IMR-90 (cell line): ENCODE results near the gene STRADA. TPM values are rescaled to one million over a fixed set of nuclear protein-coding genes. Genes with fewer than 3 reads are reported as not detected.

Source experiments
- ATAC-seq: fragments of 200-7000 bp; cut with Tn5 transposase; 2 replicates; pipeline ENCODE4 v1.9.1; 2020; ENCODE audit warnings: low read depth, mild to moderate bottlenecking, moderate library complexity
- BruUV-seq: library from RNA; stranded (reverse); fragments of 400-500 nt; replicated peaks from 2 replicates; lab custom pipeline; 2021; lab: Mats Ljungman, UMichigan
- CTCF ChIA-PET: fragments of 300-600 bp; formaldehyde crosslinking; extraction: SDS; loops from one replicate; lab custom pipeline; 2021; ENCODE audit warnings: antibody characterized with exemption; lab: Yijun Ruan, JAX
- POLR2A ChIA-PET: fragments of 300-600 bp; sonication (Branson Sonifier 250); formaldehyde crosslinking; loops from one replicate; lab custom pipeline; 2022; ENCODE audit warnings: antibody characterized with exemption; ENCODE audit not compliant: unreplicated experiment; lab: Charles Lee
- DNase-seq: peaks from one replicate; pipeline ENCODE4 v3.0.0; 2013
- H2AFZ ChIP-seq: replicated peaks from 2 replicates; pipeline ENCODE3; 2013; ENCODE audit warnings: low read length, mild to moderate bottlenecking; ENCODE audit not compliant: poor library complexity
- H2AK5ac ChIP-seq: 2 replicates; pipeline ENCODE4 v1.6.1; 2013; ENCODE audit warnings: low read depth, low read length, inconsistent platforms
- H2AK9ac ChIP-seq: replicated peaks from 2 replicates; pipeline ENCODE3; 2013; ENCODE audit warnings: mild to moderate bottlenecking, low read depth, low read length, moderate library complexity; ENCODE audit not compliant: poor library complexity
- H2BK120ac ChIP-seq: 2 replicates; pipeline ENCODE4 v1.6.1; 2013; ENCODE audit warnings: low read depth, low read length, inconsistent platforms
- H2BK15ac ChIP-seq: 3 replicates; pipeline ENCODE4 v1.6.1; 2013; ENCODE audit warnings: low read depth, low read length, inconsistent platforms
- H2BK20ac ChIP-seq: 2 replicates; pipeline ENCODE4 v1.6.1; 2013; ENCODE audit warnings: low read depth, mild to moderate bottlenecking, inconsistent platforms, low read length, moderate library complexity
- H2BK5ac ChIP-seq: 2 replicates; pipeline ENCODE4 v1.6.1; 2013; ENCODE audit warnings: mild to moderate bottlenecking, low read depth, low read length, inconsistent platforms; ENCODE audit not compliant: poor library complexity, severe bottlenecking
- H3K14ac ChIP-seq: replicated peaks from 2 replicates; pipeline ENCODE4 v1.6.1; 2013; ENCODE audit warnings: low read depth, low read length, inconsistent platforms
- H3K18ac ChIP-seq: 2 replicates; pipeline ENCODE4 v1.6.1; 2013; ENCODE audit warnings: low read depth, low read length, control low read depth
- H3K23ac ChIP-seq: 2 replicates; pipeline ENCODE4 v1.6.1; 2013; ENCODE audit warnings: low read depth, low read length, inconsistent platforms
- H3K27ac ChIP-seq: 2 replicates; pipeline ENCODE4 v1.5.1; 2013; ENCODE audit warnings: mild to moderate bottlenecking, control low read depth, low read length; ENCODE audit not compliant: insufficient read depth
- H3K27me3 ChIP-seq: 2 replicates; pipeline ENCODE4 v1.6.1; 2013; ENCODE audit warnings: low read length; ENCODE audit not compliant: control insufficient read depth, insufficient read depth
- H3K36me3 ChIP-seq: 2 replicates; pipeline ENCODE4 v1.6.1; 2013; ENCODE audit warnings: low read length, mixed read lengths; ENCODE audit not compliant: control insufficient read depth, insufficient read depth
- H3K4ac ChIP-seq: 2 replicates; pipeline ENCODE4 v1.6.1; 2013; ENCODE audit warnings: low read depth, low read length, inconsistent platforms
- H3K4me1 ChIP-seq: 2 replicates; pipeline ENCODE4 v1.6.1; 2013; ENCODE audit warnings: low read length, mixed read lengths; ENCODE audit not compliant: control insufficient read depth, insufficient read depth
- H3K4me2 ChIP-seq: 2 replicates; pipeline ENCODE4 v1.6.1; 2013; ENCODE audit warnings: low read depth, mild to moderate bottlenecking, control low read depth, low read length, moderate library complexity
- H3K4me3 ChIP-seq: 2 replicates; pipeline ENCODE4 v1.5.1; 2013; ENCODE audit warnings: low read depth, mild to moderate bottlenecking, control low read depth, low read length, moderate library complexity; ENCODE audit not compliant: insufficient read depth
- H3K56ac ChIP-seq: 2 replicates; pipeline ENCODE4 v1.6.1; 2013; ENCODE audit warnings: low read length, inconsistent platforms; ENCODE audit not compliant: insufficient read depth; ENCODE audit errors: extremely low read depth
- H3K79me1 ChIP-seq, 2 experiments: 2 replicates each; pipeline ENCODE4 v1.6.1; 2013; ENCODE audit warnings: low read length in 2 of 2, inconsistent platforms in 1 of 2, low read depth in 1 of 2
- H3K9ac ChIP-seq: 2 replicates; pipeline ENCODE4 v1.6.1; 2013; ENCODE audit warnings: low read depth, low read length, control low read depth
- H3K9me1 ChIP-seq: 2 replicates; pipeline ENCODE4 v1.6.1; 2013; ENCODE audit warnings: low read length, inconsistent platforms; ENCODE audit not compliant: insufficient read depth
- H3K9me3 ChIP-seq: 2 replicates; pipeline ENCODE4 v1.6.1; 2013; ENCODE audit warnings: low read length; ENCODE audit not compliant: control insufficient read depth, insufficient read depth
- H4K20me1 ChIP-seq: 2 replicates; pipeline ENCODE4 v1.6.1; 2013; ENCODE audit warnings: low read length, inconsistent platforms; ENCODE audit not compliant: insufficient read depth
- H4K5ac ChIP-seq: 2 replicates; pipeline ENCODE4 v1.6.1; 2013; ENCODE audit warnings: mild to moderate bottlenecking, low read depth, low read length, control low read depth
- H4K8ac ChIP-seq, 2 experiments: 2 replicates each; pipeline ENCODE4 v1.6.1; 2013; ENCODE audit warnings: low read depth in 2 of 2, low read length in 2 of 2, control low read depth in 1 of 2, inconsistent platforms in 1 of 2
- H4K91ac ChIP-seq: 2 replicates; pipeline ENCODE4 v1.6.1; 2013; ENCODE audit warnings: low read depth, low read length, inconsistent platforms; ENCODE audit not compliant: insufficient read depth
- NFE2L2 ChIP-seq: fragments of 150-350 bp; IDR thresholded peaks from 2 replicates; pipeline ENCODE4 v1.6.1; 2016; ENCODE audit warnings: low read depth, mild to moderate bottlenecking, low read length
- WGBS, 2 experiments: methylation state at CpG; one replicate each; pipeline versions ENCODE4 v1.1.5 to v1.1.7; 2013; ENCODE audit warnings: missing lambda C conversion rate in 2 of 2; ENCODE audit not compliant: insufficient read length in 1 of 2; ENCODE audit errors: extremely low coverage in 2 of 2; 5-methylcytosine and 5-hydroxymethylcytosine counted together
- dilution Hi-C: fragments of 300-500 bp; cut with HindIII; formaldehyde crosslinking; loops from one replicate; pipeline ENCODE4 v1.14.3; 2018; ENCODE audit warnings: low sequenced_read_pairs; ENCODE audit not compliant: unreplicated experiment
- in situ Hi-C: fragments of 300-500 bp; cut with MboI; formaldehyde crosslinking; loops from 3 replicates; pipeline ENCODE4 v1.14.3; 2019; ENCODE audit warnings: low sequenced_read_pairs, inconsistent platforms, mixed read lengths
- intact Hi-C: fragments of 100-400 bp; cut with micrococcal nuclease; formaldehyde crosslinking; loops from 2 replicates; pipeline ENCODE4 v1.10.0; 2022
- polyA plus RNA-seq, 3 experiments: library from polyadenylated mRNA; depleted of rRNA; stranded (reverse); fragments of >200 nt; gene quantifications; 2 replicates each; pipeline ENCODE4 v1.2.3, GENCODE V29; 2012; ENCODE audit warnings: low replicate concordance in 1 of 3
- total RNA-seq: library from RNA; depleted of rRNA; stranded (reverse); fragments of >200 nt; gene quantifications from 2 replicates; pipeline ENCODE4 v1.2.3, GENCODE V29; 2012
- TF ChIP-seq, protein P1 (sequence below): conservative IDR thresholded peaks from 2 replicates; pipeline ENCODE4 v1.5.1; 2012; ENCODE audit warnings: mild to moderate bottlenecking, low read depth, low read length, improper control_type of control experiment

The STRADA gene
- total and polyA plus RNA-seq, 2 of the 4 experiments (the other 2 are of a cell fraction), result 19.9 to 30.9 TPM

DNA sequence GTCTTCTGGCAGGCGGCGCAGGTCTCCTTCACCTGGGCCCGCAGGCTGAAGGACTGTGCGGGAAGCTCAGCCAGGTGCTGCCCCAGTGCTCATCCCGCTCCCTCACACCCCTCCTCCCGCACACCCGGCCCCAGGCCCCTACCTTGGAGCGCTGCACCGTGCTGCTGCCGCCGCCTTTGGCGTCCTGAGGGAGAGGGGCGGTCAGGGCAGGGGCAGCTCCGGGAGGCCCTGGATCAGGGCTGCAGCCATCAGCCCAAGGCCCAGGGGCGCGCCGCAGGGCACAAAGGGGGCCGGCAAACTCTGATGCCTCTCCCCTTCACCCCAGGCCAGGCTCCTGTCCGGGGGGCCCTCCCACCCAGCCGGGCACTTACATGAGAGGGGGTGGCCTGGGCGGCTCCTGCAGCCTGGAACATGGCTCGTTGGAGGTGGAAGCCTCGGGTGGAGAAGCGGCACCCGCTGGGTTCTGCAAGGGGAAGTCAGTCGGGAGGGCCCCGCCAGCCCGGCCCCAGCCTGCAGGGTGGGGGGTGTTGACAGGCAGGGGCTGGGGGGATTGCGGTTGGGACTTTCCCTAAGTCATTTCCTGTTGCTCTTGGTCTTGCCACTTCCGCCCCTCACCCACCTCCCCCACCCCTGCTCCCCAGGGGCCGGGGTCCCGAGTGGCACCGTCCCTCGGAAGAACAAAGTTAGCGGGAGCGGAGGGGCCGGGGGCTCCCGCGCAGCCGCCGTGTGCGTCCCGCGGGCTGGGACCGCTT is 42.5 kb downstream of the STRADA start (continued):
- TF ChIP-seq, protein P1, sequence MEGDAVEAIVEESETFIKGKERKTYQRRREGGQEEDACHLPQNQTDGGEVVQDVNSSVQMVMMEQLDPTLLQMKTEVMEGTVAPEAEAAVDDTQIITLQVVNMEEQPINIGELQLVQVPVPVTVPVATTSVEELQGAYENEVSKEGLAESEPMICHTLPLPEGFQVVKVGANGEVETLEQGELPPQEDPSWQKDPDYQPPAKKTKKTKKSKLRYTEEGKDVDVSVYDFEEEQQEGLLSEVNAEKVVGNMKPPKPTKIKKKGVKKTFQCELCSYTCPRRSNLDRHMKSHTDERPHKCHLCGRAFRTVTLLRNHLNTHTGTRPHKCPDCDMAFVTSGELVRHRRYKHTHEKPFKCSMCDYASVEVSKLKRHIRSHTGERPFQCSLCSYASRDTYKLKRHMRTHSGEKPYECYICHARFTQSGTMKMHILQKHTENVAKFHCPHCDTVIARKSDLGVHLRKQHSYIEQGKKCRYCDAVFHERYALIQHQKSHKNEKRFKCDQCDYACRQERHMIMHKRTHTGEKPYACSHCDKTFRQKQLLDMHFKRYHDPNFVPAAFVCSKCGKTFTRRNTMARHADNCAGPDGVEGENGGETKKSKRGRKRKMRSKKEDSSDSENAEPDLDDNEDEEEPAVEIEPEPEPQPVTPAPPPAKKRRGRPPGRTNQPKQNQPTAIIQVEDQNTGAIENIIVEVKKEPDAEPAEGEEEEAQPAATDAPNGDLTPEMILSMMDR, result no peak

DNA sequence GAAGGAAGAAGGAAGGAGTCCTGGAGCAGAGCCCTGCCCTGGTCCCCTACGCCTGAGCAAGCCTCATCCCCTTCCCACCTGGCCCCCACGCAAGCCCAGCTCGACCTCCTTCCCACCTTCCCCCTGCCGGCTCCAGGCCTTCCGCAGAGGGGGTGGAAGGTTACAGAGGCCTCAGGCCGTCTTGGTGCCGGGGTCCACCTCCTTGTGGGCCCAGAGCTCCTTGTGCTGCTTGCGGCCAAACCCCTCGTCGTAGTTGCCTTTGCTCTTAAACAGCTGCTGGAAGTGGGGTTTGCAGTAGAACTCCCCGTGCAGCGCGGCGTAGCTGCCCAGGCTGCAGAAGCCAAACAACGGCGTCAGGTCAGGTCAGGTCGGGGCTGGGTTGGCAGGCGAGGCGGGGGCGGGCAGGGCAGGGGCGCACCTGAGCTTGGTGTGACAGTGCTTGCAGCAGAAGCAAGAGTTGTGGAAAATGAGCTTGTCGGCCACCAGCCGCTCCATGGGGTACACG is 43.2 kb downstream of the STRADA start:
- Histone ChIP-seq H4K5ac (no peak overlapping the region), H3K79me1 (peaks cover 0 to 30% of the 10 kb centered on the region in 2 experiments; a peak in 2 of 4 replicates), H3K9ac (no peak overlapping the region), H3K14ac (no peak overlapping the region), H3K4ac (no peak overlapping the region), H3K4me2 (no peak overlapping the region; the same call in 1 of the 2 replicates), H2AK5ac (peak overlapping the region; percentile 4; the same call in 1 of the 2 replicates), H2AK9ac (no peak overlapping the region), H3K27me3 (no peaks in the 10 kb centered on the region), H3K4me3 (no peak overlapping the region), H3K23ac (no peak overlapping the region), H4K91ac (no peak overlapping the region), H2BK5ac (no peak overlapping the region), H3K4me1 (no peaks in the 10 kb centered on the region), H4K20me1 (peaks cover 5% of the 10 kb centered on the region), H2BK15ac (no peak overlapping the region), H3K18ac (no peak overlapping the region), H3K27ac (no peak overlapping the region), H2AFZ (no peak overlapping the region), H2BK120ac (no peak overlapping the region), H3K56ac (no peak overlapping the region), H3K9me1 (no peaks in the 10 kb centered on the region), H3K9me3 (no peaks in the 10 kb centered on the region), H2BK20ac (no peak overlapping the region), H4K8ac (no peak overlapping the region), H3K36me3 (peaks cover 16% of the 10 kb centered on the region)
- in situ Hi-C loops, result no loop called here
- no peak for DNase-seq
- dilution Hi-C loops, result no loop called here
- intact Hi-C loops, result loop anchor here (5.0 kb wide), 1 partner anchor 271 kb away; no protein-coding TSS in a partner anchor
- no peak for TF ChIP-seq NFE2L2
- no TSS peak for BruUV-seq
- ChIA-PET POLR2A (no interaction called here), CTCF (no interaction called here)
- WGBS, 2 experiments, result 64% methylated on average over 8 of the region's 24 CpGs; no CpG with 5 or more reads in 1 of the 2 experiments
- no peak for ATAC-seq
